ENCODE measurements around the gene DAGLA. TPM values are rescaled to one million over a fixed set of nuclear protein-coding genes. Genes with fewer than 3 reads are reported as not detected.
A peak's percentile ranks its signal among the peaks of the same experiment; 100 is the strongest.

Gene DAGLA
- total RNA-seq, 1 experiment from 2014 or later = 3.3 TPM

DNA sequence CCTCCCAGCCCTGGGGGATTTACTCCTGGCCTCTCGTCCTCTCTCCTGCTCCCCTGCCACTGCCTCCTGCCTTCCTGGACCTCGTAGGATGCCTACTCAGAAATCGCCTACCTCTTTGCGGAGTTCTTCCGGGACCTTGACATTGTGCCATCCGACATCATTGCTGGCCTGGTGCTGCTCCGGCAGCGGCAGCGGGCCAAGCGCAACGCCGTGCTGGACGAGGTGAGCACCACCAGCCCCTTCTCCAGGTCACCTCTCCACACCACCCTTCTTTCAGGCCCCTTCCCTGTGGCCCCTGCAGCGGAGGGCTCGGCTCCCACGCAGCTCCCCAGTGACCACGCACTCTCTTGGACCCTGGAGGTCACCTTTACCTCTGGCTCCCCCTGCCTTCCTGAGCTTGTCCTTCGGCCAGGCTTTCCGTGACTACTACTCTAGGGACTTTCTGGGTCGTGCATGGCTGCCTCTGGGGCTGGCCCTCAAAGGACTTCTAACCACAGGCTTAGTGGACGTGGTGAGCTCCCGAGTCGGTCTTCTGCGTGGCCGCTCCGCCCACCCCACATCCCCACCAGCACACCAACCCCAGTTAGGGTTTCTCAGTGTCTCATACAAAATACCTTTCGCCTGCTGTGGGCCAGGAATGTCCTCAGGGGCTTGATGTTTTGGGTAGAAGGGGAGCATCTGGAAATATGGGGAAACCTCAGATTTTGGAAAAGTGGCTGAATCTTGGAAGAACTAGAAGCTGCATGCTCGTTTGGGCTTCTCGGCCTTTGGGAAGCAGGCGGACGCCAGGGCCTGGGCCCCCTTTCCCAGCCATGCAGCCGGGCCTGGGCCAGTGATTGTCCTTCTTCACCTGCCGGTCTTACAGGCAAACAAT is 48.1 kb downstream of the DAGLA start:
- peak; percentile 58 for DNase-seq (ENCODE audit: low read depth)

DNA sequence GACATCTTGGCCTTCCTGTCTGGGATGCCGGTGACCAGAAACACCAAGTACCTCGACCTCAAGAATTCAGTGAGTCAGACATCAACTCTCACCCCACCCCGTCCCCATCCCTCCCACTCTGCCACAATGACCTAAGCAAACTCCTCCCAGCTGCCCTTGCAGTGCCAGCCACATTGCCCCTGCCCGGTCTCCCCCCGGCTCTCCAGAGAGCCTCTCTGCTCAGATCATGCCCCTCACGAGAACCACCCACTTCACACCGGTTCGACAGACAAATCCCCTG is 48.7 kb downstream of the DAGLA start:
- peak; percentile 93 for DNase-seq (ENCODE audit: low read depth)

GRCh38 chr11:61730240-61730994 is 50.2 kb downstream of the DAGLA start:
- peak; percentile 97 for DNase-seq (ENCODE audit: low read depth)

DNA sequence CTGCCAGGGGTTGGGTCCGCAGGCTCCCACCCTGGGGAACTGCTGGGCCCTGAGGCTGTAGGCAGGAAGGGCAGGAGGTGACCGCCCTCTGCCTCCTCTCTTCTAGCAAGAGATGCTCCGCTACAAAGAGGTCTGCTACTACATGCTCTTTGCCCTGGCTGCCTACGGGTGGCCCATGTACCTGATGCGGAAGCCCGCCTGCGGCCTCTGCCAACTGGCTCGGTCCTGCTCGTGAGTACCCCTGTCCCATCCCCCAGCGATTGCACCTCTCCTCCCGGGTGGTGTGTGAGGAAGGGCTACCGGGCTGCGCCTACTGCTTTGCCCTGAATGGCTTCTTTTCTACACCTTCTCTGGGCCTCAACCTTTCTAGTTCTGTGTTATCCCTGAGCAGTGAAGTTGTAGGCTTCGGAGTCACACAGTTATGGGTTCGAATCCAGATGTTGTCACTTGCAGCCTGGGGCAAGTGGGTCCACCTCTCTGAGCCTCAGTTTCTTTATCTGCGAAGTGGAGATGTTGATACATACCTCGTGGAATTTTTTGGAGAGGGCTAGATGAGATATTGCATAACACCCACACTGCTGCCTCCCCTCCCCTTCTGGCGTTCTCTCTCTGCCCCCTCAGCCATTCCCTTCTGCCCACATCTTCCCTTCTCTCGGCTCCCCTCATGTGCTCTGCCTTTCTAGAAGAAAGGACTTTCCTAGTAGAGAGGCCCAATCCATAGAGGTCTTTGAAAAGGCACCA is 51.2 kb downstream of the DAGLA start:
- no peak for DNase-seq (ENCODE audit: low read depth)

- no peak for DNase-seq (ENCODE audit: low read depth)
These were observed 51.9 kb downstream of the DAGLA start for GRCh38 chr11:61731952-61732675.

GRCh38 chr11:61732705-61733104 is 52.5 kb downstream of the DAGLA start:
- DNase-seq (ENCODE audit: low read depth) = peak; percentile 63

GRCh38 chr11:61733120-61733978 is 53.2 kb downstream of the DAGLA start:
- DNase-seq (ENCODE audit: low read depth) = peak; percentile 80

DNA sequence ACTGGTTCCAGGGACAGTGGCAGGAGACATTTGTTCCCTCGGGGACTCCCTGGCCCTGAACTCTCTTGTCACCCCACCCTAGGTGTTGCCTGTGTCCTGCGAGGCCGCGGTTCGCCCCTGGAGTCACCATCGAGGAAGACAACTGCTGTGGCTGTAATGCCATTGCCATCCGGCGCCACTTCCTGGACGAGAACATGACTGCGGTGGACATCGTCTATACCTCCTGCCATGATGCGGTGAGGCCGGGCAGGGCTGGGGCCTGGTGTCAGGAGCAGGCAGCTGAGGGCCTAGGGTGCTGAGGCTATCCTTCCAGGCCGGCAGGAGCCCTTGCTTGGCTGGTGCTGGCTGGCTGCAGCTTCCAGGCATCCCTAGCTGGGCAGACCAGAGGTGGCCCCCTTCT is 54.6 kb downstream of the DAGLA start:
- no peak for DNase-seq (ENCODE audit: low read depth)

- DNase-seq (ENCODE audit: low read depth) = no peak
These were observed 55.2 kb downstream of the DAGLA start for GRCh38 chr11:61735391-61735790.

DNA sequence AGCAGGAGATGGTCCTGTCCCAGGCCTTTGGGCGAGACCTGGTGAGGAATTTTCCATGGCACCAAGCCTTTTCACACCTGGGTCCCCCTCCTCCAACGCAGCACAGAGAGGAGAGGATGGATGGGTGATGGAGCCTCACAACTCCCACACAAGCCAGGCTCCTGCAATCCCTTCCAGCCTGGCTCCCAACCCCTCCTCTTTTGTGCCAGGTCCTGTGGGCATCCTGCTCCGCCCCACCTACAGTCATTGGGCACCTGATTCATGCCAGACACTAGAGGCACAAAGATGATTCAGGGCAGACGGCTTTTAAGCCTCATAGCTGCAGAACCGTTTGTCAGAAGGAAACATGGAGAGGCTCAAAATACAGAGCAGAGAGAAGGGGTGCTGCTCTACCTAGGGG is 56.1 kb downstream of the DAGLA start:
- DNase-seq (ENCODE audit: low read depth) = peak; percentile 24

DNA sequence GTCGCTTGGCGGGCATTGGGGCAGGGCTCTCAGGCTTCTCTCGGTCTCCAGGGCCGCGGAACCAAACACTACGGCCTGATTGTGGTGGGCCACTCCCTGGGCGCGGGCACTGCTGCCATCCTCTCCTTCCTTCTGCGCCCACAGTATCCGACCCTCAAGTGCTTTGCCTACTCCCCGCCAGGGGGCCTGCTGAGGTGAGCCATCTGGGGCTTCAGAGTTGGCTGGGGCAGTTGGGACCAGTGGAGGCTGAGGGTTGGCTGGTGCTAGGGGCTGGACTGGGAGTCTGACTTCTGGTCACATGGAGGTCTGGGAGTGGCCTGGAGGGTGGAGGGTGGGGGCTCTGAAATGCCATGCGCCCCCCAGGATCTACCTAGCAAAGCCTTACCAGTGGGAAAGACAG is 56.9 kb downstream of the DAGLA start:
- DNase-seq (ENCODE audit: low read depth) = no peak

GRCh38 chr11:61737636-61738386 is 57.6 kb downstream of the DAGLA start:
- no peak for DNase-seq (ENCODE audit: low read depth)

GRCh38 chr11:61738776-61739175 is 58.6 kb downstream of the DAGLA start:
- no peak for DNase-seq (ENCODE audit: low read depth)

- no peak for DNase-seq (ENCODE audit: low read depth)
These were observed 59.2 kb downstream of the DAGLA start for GRCh38 chr11:61739413-61739812.

DNA sequence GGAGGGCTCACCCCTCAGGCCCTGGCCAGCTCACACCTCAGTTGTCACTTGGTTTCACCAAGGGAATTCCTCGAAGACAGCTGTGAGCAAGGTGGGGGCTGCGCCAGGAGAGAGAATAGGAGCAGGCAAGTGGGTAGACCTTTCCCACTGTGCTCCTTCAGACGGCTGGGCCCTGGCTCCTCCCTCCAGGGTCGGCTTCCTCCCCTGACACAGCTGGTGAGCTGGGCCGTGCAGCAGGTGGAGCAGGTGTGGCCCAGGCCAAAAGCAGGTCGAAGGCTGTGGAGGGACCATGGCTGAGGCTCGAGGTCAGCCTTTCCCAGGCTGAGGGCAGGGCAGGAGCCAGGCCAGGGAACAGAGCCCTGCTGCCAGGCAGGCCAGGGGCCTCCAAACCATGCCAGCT is 59.8 kb downstream of the DAGLA start:
- no peak for DNase-seq (ENCODE audit: low read depth)

GRCh38 chr11:61742391-61742790 is 62.2 kb downstream of the DAGLA start:
- no peak for DNase-seq (ENCODE audit: low read depth)

DNA sequence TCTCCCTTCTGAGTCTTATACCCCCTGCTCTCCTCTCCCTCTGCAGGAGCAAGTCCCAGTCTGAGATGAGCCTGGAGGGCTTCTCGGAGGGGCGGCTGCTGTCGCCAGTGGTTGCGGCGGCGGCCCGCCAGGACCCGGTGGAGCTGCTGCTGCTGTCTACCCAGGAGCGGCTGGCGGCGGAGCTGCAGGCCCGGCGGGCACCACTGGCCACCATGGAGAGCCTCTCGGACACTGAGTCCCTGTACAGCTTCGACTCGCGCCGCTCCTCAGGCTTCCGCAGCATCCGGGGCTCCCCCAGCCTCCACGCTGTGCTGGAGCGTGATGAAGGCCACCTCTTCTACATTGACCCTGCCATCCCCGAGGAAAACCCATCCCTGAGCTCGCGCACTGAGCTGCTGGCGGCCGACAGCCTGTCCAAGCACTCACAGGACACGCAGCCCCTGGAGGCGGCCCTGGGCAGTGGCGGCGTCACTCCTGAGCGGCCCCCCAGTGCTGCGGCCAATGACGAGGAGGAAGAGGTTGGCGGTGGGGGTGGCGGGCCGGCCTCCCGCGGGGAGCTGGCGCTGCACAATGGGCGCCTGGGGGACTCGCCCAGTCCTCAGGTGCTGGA is 63.4 kb downstream of the DAGLA start:
- DNase-seq (ENCODE audit: low read depth) = no peak

DNA sequence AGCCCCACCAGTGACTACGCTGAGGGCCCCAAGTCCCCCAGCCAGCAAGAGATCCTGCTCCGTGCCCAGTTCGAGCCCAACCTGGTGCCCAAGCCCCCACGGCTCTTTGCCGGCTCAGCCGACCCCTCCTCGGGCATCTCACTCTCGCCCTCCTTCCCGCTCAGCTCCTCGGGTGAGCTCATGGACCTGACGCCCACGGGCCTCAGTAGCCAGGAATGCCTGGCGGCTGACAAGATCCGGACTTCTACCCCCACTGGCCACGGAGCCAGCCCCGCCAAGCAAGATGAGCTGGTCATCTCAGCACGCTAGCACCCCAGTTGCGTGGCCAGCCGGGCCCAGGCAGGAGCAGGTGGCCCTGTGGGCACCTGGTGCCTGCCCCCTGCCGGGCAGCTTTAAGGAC is 64.0 kb downstream of the DAGLA start:
- DNase-seq (ENCODE audit: low read depth) = no peak

- no peak for DNase-seq (ENCODE audit: low read depth)
These were observed 64.5 kb downstream of the DAGLA start for GRCh38 chr11:61744609-61745156.
